Coronary artery (tissue), 2 donors: Measurements from ENCODE around the gene CALCB.
"Not testable (repeated sequence)": the region's sequence is repeated elsewhere in the genome, so short reads cannot be mapped to it uniquely, and the experiment has no call there.

Source experiments
- DNase-seq: peaks from one replicate; pipeline ENCODE4 v3.0.0-alpha.2; 2017; ENCODE audit warnings: low spot score
- H3K27ac ChIP-seq, 2 donors: fragments of 200-600 bp; sonication (generic); one replicate each; pipeline ENCODE4 v1.5.1; 2016 to 2019
- H3K4me3 ChIP-seq: fragments of 200-600 bp; sonication (generic); 2 replicates; pipeline ENCODE4 v1.5.1; 2016; ENCODE audit warnings: mild to moderate bottlenecking, moderate library complexity
- TF ChIP-seq, protein P1 (sequence below): fragments of 200-600 bp; sonication (generic); IDR thresholded peaks from one replicate; pipeline ENCODE4 v1.5.1; 2019; ENCODE audit warnings: antibody characterized with exemption

CALCB gene, protein sequence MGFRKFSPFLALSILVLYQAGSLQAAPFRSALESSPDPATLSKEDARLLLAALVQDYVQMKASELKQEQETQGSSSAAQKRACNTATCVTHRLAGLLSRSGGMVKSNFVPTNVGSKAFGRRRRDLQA

DNA sequence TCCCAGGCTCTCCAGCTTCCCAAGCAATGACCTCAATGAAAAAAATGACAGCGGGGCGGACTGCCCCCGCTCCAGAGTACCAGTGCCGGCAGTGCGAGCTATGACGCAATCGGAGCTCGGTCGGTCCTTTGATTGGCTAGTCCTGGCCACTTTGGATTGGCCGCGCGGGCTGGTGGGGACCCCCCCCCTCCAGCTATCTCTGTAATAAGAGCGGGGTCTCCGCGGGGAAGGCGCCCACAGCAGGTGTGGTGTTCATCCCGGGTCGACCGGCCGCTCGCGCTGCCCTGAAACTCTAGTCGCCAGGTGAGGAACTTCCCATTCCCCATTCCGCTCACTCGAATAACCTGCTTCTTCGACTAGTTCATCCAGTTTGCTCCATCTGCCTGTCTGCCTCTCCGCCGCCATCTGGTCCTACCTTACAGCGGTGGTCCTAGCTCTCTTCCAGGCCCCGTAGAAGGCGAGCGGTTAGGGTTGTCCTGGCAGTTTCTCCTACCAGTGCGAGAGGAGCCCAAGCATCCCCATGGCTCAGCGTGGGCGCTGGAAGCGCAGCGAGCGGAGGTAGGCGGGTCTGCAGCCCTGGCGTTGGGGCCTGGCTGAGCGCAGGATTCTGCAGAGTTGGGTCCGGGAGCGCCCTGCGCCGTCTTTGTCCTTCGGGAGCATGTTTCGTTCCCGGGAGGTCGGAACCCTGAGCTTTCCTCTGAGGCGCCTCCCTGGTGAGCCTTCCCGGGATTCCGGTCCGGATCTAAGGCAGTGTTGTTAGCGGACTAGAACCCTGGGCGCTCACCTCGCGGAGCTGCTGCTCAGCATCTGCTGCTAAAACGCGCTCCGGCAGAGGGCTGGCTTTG is at the start of gene CALCB:
Gene CALCB, plus strand, starts transcription at position 233 of the 845 bp plus-strand sequence. CDS start 1,126 bp downstream, outside the sequence.
- Histone ChIP-seq H3K27ac (no peak within 1 kb of the TSS), H3K4me3 (peak within 1 kb of the TSS; percentile 57)
- no peak for DNase-seq
- TF ChIP-seq, protein P1, sequence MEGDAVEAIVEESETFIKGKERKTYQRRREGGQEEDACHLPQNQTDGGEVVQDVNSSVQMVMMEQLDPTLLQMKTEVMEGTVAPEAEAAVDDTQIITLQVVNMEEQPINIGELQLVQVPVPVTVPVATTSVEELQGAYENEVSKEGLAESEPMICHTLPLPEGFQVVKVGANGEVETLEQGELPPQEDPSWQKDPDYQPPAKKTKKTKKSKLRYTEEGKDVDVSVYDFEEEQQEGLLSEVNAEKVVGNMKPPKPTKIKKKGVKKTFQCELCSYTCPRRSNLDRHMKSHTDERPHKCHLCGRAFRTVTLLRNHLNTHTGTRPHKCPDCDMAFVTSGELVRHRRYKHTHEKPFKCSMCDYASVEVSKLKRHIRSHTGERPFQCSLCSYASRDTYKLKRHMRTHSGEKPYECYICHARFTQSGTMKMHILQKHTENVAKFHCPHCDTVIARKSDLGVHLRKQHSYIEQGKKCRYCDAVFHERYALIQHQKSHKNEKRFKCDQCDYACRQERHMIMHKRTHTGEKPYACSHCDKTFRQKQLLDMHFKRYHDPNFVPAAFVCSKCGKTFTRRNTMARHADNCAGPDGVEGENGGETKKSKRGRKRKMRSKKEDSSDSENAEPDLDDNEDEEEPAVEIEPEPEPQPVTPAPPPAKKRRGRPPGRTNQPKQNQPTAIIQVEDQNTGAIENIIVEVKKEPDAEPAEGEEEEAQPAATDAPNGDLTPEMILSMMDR: no peak

DNA sequence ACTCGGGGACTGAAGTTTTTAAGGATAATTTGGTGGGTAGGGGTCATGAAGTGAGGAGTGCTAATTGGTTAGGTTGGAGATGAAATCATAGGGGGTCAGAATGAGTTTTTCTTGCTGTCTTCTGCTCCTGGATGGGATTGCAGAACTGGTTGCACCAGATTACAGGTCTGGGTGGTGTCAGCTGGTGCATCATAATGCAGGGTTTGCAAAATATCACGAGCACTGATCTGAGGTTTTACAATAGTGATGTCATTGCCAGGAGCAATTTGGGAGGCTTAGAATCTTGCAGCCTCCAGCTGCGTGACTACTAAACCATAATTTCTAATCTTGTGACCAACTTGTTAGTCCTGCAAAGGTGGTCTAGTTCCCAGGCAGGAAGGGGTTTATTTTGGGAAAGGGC is 46.4 kb upstream of the CALCB start:
- H3K27ac ChIP-seq: no peak overlapping the region
- DNase-seq: no peak
- no peak overlapping the region for H3K4me3 ChIP-seq
- TF ChIP-seq, protein P1: no peak

DNA sequence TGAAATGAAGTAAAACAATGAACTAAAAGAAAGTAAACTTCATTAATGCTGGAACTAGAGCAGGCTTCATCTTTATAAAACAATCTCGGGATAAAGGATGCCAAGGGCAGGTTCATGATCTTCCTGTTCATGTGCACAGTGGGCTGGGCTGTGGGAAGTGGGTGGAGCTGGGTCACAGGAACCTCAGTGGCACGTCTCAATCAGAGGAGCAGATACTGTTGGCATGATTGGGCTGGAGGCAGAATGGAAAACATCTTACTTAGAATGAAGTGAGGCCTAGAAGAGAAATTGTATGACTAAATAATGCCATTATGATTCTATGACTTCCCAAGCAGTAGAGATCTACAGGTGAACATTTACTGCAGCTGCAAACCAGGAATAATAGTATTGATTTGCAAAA is 45.4 kb upstream of the CALCB start:
- TF ChIP-seq, protein P1: no peak
- no peak overlapping the region for H3K27ac ChIP-seq
- DNase-seq: no peak
- no peak overlapping the region for H3K4me3 ChIP-seq

DNA sequence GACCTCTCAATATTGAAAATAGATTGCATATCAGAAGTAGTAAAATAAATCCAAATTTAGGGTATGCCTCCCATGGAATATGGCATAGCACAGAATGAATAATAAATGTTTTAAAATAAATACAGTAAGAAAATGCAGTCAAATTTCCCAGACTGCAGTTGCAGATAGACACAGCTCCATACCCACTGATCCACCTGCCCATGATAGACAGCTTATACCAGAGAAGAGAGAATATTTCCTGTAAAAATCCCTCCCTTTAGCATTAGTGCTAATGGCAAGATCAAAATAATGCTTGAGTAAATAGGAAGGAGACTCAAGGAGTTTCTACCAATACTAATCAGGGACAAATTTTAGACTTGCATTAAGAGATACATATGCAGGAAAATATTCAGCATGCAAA is 45.0 kb upstream of the CALCB start:
- Histone ChIP-seq H3K27ac (no peak overlapping the region), H3K4me3 (no peak overlapping the region)
- no peak for DNase-seq
- TF ChIP-seq, protein P1: no peak

DNA sequence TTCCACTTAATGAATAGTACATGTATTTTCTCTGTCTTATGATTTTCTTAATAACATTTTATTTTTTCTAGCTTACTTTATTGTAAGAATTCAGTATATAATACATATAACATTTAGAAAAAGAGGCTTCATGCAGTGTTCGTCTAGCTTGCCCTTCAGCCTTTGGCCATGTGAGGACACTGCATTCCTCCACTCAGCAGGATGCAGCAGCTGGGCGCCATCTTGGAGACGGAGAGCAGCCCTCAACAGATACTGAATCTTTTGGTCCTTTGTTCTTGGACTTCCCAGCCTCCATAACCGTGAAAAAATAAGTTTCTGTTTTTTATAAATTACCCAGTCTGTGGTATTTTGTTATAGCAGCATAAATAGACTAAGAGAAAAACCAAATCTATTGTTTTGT is 41.4 kb upstream of the CALCB start:
- H3K27ac ChIP-seq, DNase-seq, H3K4me3 ChIP-seq: not testable (repeated sequence)

DNA sequence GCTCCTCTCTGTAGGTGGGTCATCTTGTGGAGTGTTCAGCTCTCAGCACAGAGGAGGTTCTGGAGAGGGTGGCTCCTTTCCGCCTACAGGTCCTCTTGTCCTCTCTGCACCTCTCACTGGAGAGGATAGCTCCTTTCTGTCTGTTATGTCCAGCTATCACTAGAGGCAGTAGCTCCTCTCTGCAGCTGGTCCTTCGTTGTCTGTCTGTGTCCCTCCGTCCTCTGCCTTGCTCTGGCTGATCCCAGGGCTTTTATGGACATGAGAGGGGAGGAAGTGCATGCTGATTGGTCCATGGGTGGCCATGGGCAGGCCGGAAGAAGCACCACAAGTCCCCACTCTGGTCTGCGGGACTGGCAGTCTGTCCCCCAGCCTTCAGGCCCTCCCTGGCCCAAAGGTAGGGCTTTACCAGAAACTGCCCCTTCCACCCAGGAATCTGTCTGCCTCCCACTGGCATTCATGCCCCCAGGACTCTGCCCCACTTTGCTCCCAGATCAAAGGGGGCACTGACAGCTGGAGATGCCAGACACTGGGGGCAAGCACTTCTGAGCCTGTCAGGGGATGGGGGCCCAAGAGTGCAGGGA is 38.6 kb upstream of the CALCB start:
- Histone ChIP-seq H3K4me3 (no peak overlapping the region), H3K27ac (no peak overlapping the region)
- no peak for DNase-seq
- TF ChIP-seq, protein P1: no peak

DNA sequence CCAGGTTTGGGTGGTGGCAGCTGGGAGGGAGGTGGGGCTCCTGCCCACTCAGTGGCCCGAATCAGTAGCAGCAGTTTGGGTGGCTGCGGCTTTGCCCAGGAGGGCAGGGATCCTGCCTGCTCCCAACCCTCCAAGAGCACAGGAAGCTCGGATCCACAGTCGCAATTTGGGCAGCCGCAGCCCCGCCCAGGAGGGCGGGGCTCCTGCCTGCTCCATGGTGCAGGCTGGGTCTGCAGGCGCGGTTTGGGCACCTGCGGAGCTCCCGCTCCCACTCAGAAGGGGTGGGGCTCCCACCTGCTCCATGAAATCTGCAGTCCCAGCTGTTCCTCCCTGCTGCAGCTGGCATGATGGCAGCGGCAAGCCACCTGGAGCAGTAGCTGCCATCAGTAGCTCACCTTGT is 38.1 kb upstream of the CALCB start:
- no peak for DNase-seq
- TF ChIP-seq, protein P1: no peak
- no peak overlapping the region for H3K4me3 ChIP-seq

More for the DNA sequence above, 38.1 kb upstream of the CALCB start:
- H3K27ac ChIP-seq: no peak overlapping the region
